Suppressor macrophage treated with lipopolysaccharide for 4 hours (primary cell): ENCODE measurements around the gene SSBP4.

Experiments
- DNase-seq: peaks from one replicate; pipeline ENCODE4 v3.0.0-alpha.2; 2020

SSBP4 gene

DNA sequence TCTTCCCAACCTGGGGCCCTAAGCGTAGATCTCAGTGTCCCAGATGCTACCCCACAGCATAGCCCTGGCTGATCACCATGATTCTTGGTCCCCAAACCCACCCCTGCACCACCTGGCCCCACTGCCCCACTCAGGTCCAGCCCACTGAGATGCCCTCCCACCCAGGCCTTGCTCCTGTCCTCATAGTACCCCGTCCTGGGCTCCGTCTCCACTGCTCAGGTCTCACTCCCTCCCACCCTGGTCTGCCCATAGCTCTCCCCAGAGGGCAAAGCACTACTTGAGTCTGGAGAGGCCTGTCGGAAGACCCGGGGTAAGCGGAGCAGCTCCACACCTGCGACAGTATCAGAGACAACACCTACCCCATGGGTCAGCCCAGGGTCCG, 54.5 kb downstream of the SSBP4 start:
- DNase-seq, result no peak

DNA sequence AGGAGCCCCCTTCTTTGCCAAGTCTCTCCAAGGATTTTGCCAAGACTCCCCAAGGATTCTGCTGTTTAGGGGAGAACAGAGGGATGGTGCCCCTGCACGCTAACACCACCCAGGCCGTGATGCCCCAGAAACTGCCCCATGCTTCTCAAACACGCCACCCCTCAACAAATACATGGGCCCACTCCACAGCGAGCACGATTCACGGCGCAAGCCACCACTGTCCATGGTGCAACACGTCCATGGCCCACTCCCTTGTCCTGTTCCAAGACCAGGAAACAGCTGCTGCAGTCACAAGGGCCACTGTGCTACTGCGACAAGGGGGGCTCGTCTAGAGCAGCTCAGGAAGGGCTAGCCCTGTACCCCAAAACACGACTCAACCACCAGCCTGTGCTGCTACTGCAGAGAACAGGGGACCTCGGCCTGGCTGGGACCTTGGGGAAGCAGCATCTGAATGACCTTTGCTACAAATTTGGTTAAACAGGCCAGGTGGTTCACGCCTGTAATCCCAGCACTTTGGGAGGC, 55.2 kb downstream of the SSBP4 start:
- no peak for DNase-seq

DNA sequence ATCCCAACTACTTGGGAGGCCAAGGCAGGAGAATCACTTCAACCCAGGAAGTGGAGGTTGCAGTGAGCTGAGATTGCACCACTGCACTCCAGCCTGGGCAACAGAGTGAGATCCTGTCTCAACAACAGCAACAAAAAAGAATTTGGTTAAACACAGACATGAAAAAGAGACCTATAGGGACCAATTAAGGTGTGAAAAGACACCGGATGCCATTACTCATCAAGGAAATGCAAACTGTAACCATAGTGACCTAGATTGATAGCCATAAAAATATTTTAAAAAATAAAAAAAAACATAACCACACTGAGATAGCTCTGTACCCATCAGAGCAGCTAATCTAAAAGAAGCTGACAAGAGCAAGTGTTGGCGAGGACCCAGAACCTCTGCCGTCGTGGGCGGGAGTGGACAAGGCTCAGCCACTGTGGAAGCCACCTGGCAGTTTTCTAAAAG, 55.8 kb downstream of the SSBP4 start:
- no peak for DNase-seq

DNA sequence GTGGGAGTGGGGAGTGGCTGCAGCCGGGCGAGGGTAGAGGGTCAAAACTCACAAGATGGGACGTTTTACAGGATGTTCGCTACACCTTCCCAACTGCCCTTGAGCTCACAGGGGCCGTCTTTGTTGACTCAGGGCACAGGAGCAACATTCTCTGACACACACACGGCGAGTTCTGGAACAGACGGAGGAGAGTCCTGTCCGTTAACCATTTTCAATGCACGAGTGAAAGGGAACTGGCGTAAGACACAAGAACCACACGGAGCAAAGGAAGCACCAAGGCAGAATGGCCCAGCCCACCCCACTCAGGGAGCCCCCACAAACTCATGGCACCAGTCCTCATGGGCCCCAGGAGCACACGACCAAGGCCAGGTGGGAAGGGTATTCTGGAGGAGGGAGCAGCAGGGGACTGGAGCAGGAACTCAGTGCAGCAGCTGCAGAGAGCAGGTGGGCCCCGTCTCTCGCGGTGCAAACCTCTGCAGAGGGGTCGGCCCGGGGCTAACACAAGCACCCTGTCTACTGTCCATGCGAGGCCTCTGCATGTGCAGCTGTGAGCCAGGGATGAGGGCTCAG, 56.6 kb downstream of the SSBP4 start:
- no peak for DNase-seq

DNA sequence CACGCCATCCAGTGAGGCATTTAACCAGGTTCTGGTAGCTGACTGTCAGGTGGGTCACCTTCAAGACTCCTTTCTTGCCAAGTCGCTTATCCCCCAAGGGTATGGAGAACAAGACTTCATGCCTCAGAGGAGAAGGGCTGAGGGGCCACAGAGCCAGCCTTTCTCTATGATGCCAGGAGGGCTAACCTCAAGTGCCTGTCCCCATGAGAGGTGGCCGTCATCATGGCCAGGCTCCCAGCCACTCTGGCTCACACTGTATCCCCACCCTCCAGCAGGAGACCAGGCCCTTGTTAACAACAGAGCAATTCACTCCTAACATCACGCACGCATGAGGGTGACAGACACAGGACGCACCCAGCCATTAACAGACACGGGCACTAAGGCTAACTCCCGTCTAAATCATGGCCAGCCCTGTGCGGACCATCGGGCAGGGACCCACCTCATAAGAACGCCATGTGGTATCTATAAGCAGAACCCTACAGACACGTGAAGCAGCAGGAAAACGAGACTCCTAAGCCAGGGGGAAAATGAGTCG, 57.4 kb downstream of the SSBP4 start:
- DNase-seq, result no peak

DNA sequence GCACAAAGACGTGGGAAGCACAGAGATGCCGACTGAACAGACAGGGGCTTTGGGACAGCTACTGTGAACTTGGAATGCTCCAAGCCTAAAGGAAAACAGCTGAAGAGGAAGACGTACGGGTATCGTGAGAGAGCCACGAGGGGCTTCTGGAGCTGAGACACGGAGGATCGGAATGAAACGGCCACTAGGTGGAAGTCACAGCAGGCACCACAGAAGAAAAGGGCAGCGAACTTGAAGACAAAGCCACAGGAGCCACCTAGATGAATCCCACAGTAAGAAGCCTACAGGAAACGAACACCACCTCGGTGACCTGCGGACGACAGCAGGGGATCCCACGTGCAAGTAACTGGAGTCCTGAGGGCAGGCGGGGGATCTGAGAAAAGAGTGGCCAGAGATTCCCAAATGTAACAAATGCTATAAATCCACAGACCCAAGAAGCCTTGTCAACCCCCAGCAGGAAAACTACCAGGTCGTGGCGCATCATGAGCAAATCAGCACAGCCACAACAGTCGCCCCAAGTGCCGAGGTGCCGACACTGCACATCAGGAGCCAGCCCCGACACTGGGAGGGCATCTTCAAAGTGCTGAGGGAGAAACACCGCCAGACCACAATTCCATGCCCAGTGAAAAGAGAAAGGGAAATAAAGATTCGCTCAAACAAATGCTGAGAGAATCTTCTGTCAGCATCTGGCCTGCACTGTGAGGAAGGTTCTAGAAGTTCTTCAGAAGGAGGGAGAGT, 58.0 kb downstream of the SSBP4 start:
- DNase-seq, result peak; percentile 53

DNA sequence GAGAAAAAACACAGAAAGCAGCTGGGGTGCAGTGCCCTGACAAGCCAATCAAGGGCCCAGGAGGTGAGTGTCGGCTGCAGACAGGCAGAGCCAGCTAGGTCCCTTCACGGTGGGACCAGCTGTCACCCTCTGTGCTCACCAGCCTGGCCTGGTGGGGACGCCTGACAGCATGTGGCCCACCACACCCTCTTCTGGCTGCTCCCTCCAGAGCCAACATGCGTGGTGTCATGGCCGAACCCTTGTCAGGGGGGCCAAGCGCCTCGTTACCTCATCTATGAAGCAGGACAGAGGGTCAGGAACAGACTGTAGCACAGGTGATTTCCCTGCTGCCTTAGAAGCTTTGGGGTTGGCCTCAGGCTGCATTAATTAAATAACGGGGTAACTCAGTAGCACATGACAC, 58.8 kb downstream of the SSBP4 start:
- no peak for DNase-seq

DNA sequence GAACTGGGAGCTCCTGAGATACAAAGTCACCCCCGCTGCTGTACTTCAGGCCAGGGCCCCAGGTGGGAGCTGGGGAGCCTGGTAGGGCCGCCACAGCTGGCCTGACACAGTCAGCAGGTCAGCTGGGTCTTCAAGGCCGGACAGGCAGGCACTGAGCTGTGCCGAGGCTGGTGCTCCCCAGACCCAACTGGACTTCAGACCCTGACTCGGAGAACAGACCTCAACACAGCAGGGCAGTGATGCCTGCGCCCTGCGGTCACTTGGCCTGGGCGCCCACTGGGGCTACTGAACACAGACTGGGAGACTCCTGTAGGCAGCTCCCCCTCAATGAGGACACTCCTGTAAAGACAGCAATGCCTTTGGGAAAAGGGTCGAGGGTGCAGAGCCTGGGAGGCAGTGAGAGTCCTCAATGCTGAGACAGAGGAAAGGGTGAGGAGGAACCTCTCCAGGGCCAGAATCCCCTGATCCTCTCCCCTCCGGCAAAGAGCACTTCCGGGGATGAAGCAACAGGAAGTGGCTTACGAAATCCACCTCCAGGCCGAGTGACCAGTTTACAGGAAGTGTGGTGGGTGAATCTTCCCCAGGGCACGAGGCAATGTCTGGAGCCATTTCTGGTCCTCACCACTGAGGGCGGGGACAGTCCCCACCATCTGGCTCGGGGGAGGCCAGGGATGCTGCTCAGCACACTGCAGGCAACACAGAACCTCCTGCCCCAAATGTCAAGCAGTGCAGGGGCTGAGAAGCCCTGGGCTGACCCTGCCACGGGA, 59.5 kb downstream of the SSBP4 start:
- peak; percentile 98 for DNase-seq

DNA sequence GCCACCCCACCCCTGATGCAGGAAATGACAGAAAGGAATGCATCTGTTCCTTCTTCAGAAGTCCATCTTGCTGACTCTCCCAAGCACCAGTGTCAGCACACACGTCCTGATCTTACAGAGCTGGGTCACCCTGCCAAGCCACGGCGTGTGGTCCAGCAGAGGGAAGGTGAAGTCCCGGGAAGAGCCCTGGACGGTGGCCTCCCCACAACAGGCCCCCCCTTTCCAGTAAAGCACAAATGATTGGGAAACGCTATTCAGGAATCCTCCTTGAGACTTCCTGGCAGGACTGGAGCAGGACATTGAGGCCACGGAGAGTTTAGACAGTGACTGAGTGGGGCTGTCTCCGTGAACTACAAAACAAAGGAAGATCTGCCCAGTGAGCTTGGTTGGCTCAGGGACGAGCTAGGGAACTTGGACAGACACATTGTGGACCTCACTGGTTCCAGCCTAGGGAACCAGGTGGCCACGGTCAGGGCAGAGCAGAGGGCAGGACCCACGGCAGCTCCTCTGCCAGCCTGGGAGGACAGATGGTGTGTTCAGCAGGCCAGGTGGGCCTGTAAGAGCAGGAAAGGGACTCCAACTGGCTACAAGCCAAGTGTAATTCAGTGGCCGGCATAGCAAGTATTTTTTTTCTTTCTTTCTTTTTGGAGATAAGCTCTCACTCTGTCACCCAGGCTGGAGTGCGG, 61.0 kb downstream of the SSBP4 start:
- DNase-seq, result peak; percentile 97

DNA sequence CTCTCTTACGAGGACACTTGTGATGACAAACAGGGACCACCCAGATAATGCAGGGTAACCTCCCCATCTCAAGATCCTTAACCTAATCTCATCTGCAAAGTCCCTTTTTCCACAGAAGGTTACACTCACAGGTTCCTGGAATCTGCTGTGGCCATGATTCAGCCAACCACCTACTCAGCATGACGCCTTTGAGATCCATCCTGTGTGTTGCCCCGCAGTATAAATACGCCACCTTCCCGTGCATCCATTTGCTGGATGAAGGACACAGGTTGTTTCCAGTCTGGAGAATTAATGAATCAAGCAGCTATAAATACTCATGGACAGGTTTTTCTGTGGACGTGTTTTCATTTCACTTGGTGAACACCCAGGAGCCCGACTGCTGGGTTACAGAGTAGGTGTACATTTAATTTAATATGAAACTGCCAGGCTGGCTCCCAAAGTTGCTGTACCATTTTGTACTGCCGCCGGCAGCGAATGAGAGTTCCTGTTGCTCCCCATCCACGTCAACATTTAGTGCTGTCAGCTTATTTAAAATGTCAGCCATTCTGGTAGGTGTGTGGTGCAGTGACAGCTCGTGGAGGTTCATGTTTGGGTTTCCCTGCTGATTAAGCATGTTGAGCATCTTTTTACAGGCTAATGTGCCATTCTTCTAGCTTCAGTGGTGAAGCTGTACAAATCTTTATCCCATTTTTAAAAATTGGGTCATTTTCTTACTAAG, 62.5 kb downstream of the SSBP4 start:
- no peak for DNase-seq

DNA sequence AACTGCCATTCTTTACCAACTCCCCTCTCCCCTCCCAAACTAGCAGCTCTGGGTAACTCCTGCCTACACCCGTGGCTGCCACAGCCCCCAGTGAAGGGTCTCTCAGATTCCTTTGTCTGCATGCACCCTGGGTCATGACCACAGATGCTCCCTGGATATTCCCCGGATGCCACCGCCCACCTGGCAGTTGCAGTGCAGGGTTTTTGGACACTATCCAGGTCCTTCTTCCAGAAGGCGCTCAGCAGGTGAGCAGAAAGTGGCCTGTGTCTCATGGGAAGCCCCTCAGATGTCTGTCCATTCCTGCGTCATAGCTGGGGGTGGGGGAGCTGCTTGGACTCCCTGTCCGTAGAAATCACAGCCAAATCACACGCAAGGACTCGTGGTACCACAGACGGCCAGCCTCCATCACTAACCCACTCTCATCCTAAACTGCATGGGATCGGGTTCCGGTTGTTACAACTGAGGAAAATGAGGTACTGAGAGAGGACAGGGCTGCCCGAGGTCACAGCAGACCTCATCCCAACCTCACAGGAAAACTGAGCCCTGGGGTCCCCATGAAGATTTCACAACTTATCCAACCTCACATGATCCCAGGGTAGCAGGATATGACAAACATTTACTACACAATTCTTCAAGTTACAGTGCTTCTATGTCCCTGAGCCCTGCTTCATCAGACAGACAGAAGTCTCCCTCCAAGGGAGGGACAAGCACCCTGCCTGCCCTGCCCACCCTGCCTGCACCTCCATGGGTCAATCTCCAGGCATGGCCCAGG, 64.1 kb downstream of the SSBP4 start:
- DNase-seq, result peak; percentile 77
